IMR-90 (cell line): ENCODE results near the gene KAT6B. TPM values are rescaled to one million over a fixed set of nuclear protein-coding genes. Genes with fewer than 3 reads are reported as not detected.

Experiments used
- ATAC-seq: fragments of 200-7000 bp; cut with Tn5 transposase; 2 replicates; pipeline ENCODE4 v1.9.1; 2020; ENCODE audit warnings: low read depth, mild to moderate bottlenecking, moderate library complexity
- BruUV-seq: library from RNA; stranded (reverse); fragments of 400-500 nt; replicated peaks from 2 replicates; lab custom pipeline; 2021; lab: Mats Ljungman, UMichigan
- CTCF ChIA-PET: fragments of 300-600 bp; formaldehyde crosslinking; extraction: SDS; loops from one replicate; lab custom pipeline; 2021; ENCODE audit warnings: antibody characterized with exemption; lab: Yijun Ruan, JAX
- POLR2A ChIA-PET: fragments of 300-600 bp; sonication (Branson Sonifier 250); formaldehyde crosslinking; loops from one replicate; lab custom pipeline; 2022; ENCODE audit warnings: antibody characterized with exemption; ENCODE audit not compliant: unreplicated experiment; lab: Charles Lee
- DNase-seq: peaks from one replicate; pipeline ENCODE4 v3.0.0; 2013
- H2AFZ ChIP-seq: replicated peaks from 2 replicates; pipeline ENCODE3; 2013; ENCODE audit warnings: low read length, mild to moderate bottlenecking; ENCODE audit not compliant: poor library complexity
- H2AK5ac ChIP-seq: 2 replicates; pipeline ENCODE4 v1.6.1; 2013; ENCODE audit warnings: low read depth, low read length, inconsistent platforms
- H2AK9ac ChIP-seq: replicated peaks from 2 replicates; pipeline ENCODE3; 2013; ENCODE audit warnings: mild to moderate bottlenecking, low read depth, low read length, moderate library complexity; ENCODE audit not compliant: poor library complexity
- H2BK120ac ChIP-seq: 2 replicates; pipeline ENCODE4 v1.6.1; 2013; ENCODE audit warnings: low read depth, low read length, inconsistent platforms
- H2BK15ac ChIP-seq: 3 replicates; pipeline ENCODE4 v1.6.1; 2013; ENCODE audit warnings: low read depth, low read length, inconsistent platforms
- H2BK20ac ChIP-seq: 2 replicates; pipeline ENCODE4 v1.6.1; 2013; ENCODE audit warnings: low read depth, mild to moderate bottlenecking, inconsistent platforms, low read length, moderate library complexity
- H2BK5ac ChIP-seq: 2 replicates; pipeline ENCODE4 v1.6.1; 2013; ENCODE audit warnings: mild to moderate bottlenecking, low read depth, low read length, inconsistent platforms; ENCODE audit not compliant: poor library complexity, severe bottlenecking
- H3K14ac ChIP-seq: replicated peaks from 2 replicates; pipeline ENCODE4 v1.6.1; 2013; ENCODE audit warnings: low read depth, low read length, inconsistent platforms
- H3K18ac ChIP-seq: 2 replicates; pipeline ENCODE4 v1.6.1; 2013; ENCODE audit warnings: low read depth, low read length, control low read depth
- H3K23ac ChIP-seq: 2 replicates; pipeline ENCODE4 v1.6.1; 2013; ENCODE audit warnings: low read depth, low read length, inconsistent platforms
- H3K27ac ChIP-seq: 2 replicates; pipeline ENCODE4 v1.5.1; 2013; ENCODE audit warnings: mild to moderate bottlenecking, control low read depth, low read length; ENCODE audit not compliant: insufficient read depth
- H3K27me3 ChIP-seq: 2 replicates; pipeline ENCODE4 v1.6.1; 2013; ENCODE audit warnings: low read length; ENCODE audit not compliant: control insufficient read depth, insufficient read depth
- H3K36me3 ChIP-seq: 2 replicates; pipeline ENCODE4 v1.6.1; 2013; ENCODE audit warnings: low read length, mixed read lengths; ENCODE audit not compliant: control insufficient read depth, insufficient read depth
- H3K4ac ChIP-seq: 2 replicates; pipeline ENCODE4 v1.6.1; 2013; ENCODE audit warnings: low read depth, low read length, inconsistent platforms
- H3K4me1 ChIP-seq: 2 replicates; pipeline ENCODE4 v1.6.1; 2013; ENCODE audit warnings: low read length, mixed read lengths; ENCODE audit not compliant: control insufficient read depth, insufficient read depth
- H3K4me2 ChIP-seq: 2 replicates; pipeline ENCODE4 v1.6.1; 2013; ENCODE audit warnings: low read depth, mild to moderate bottlenecking, control low read depth, low read length, moderate library complexity
- H3K4me3 ChIP-seq: 2 replicates; pipeline ENCODE4 v1.5.1; 2013; ENCODE audit warnings: low read depth, mild to moderate bottlenecking, control low read depth, low read length, moderate library complexity; ENCODE audit not compliant: insufficient read depth
- H3K56ac ChIP-seq: 2 replicates; pipeline ENCODE4 v1.6.1; 2013; ENCODE audit warnings: low read length, inconsistent platforms; ENCODE audit not compliant: insufficient read depth; ENCODE audit errors: extremely low read depth
- H3K79me1 ChIP-seq, 2 experiments: 2 replicates each; pipeline ENCODE4 v1.6.1; 2013; ENCODE audit warnings: low read length in 2 of 2, inconsistent platforms in 1 of 2, low read depth in 1 of 2
- H3K9ac ChIP-seq: 2 replicates; pipeline ENCODE4 v1.6.1; 2013; ENCODE audit warnings: low read depth, low read length, control low read depth
- H3K9me1 ChIP-seq: 2 replicates; pipeline ENCODE4 v1.6.1; 2013; ENCODE audit warnings: low read length, inconsistent platforms; ENCODE audit not compliant: insufficient read depth
- H3K9me3 ChIP-seq: 2 replicates; pipeline ENCODE4 v1.6.1; 2013; ENCODE audit warnings: low read length; ENCODE audit not compliant: control insufficient read depth, insufficient read depth
- H4K20me1 ChIP-seq: 2 replicates; pipeline ENCODE4 v1.6.1; 2013; ENCODE audit warnings: low read length, inconsistent platforms; ENCODE audit not compliant: insufficient read depth
- H4K5ac ChIP-seq: 2 replicates; pipeline ENCODE4 v1.6.1; 2013; ENCODE audit warnings: mild to moderate bottlenecking, low read depth, low read length, control low read depth
- H4K8ac ChIP-seq, 2 experiments: 2 replicates each; pipeline ENCODE4 v1.6.1; 2013; ENCODE audit warnings: low read depth in 2 of 2, low read length in 2 of 2, control low read depth in 1 of 2, inconsistent platforms in 1 of 2
- H4K91ac ChIP-seq: 2 replicates; pipeline ENCODE4 v1.6.1; 2013; ENCODE audit warnings: low read depth, low read length, inconsistent platforms; ENCODE audit not compliant: insufficient read depth
- BHLHE40 ChIP-seq: fragments of 150-350 bp; IDR thresholded peaks from 2 replicates; pipeline ENCODE4 v1.6.1; 2016; ENCODE audit warnings: mild to moderate bottlenecking, low read depth, low read length
- CEBPB ChIP-seq: IDR thresholded peaks from 2 replicates; pipeline ENCODE4 v1.6.1; 2012; ENCODE audit warnings: low read depth, low read length, improper control_type of control experiment
- CHD1 ChIP-seq: IDR thresholded peaks from 2 replicates; pipeline ENCODE4 v1.6.1; 2012; ENCODE audit warnings: low read depth, low read length, improper control_type of control experiment
- FOS ChIP-seq: fragments of 150-350 bp; IDR thresholded peaks from 2 replicates; pipeline ENCODE4 v1.6.1; 2016; ENCODE audit warnings: low read depth, low read length
- MAFK ChIP-seq: IDR thresholded peaks from 2 replicates; pipeline ENCODE4 v1.6.1; 2012; ENCODE audit warnings: low read depth, low read length, improper control_type of control experiment
- MAZ ChIP-seq: IDR thresholded peaks from 2 replicates; pipeline ENCODE4 v1.6.1; 2012; ENCODE audit warnings: low read depth, mild to moderate bottlenecking, low read length, improper control_type of control experiment, moderate library complexity, borderline replicate concordance
- NFE2L2 ChIP-seq: fragments of 150-350 bp; IDR thresholded peaks from 2 replicates; pipeline ENCODE4 v1.6.1; 2016; ENCODE audit warnings: low read depth, mild to moderate bottlenecking, low read length
- POLR2A ChIP-seq: IDR thresholded peaks from 2 replicates; pipeline ENCODE4 v1.6.1; 2012; ENCODE audit warnings: mild to moderate bottlenecking, low read depth, low read length
- RAD21 ChIP-seq: IDR thresholded peaks from 2 replicates; pipeline ENCODE4 v1.6.1; 2012; ENCODE audit warnings: low read length, improper control_type of control experiment
- RCOR1 ChIP-seq: IDR thresholded peaks from 2 replicates; pipeline ENCODE4 v1.6.1; 2012; ENCODE audit warnings: mild to moderate bottlenecking, low read length, improper control_type of control experiment; ENCODE audit not compliant: insufficient replicate concordance
- RFX5 ChIP-seq: IDR thresholded peaks from 2 replicates; pipeline ENCODE4 v1.8.0; 2012; ENCODE audit warnings: low read depth, mild to moderate bottlenecking, low read length, moderate library complexity
- SMC3 ChIP-seq: fragments of 150-350 bp; IDR thresholded peaks from 2 replicates; pipeline ENCODE4 v1.6.1; 2016; ENCODE audit warnings: low read depth, mild to moderate bottlenecking, antibody characterized with exemption, low read length, moderate library complexity
- WGBS, 2 experiments: methylation state at CpG; one replicate each; pipeline versions ENCODE4 v1.1.5 to v1.1.7; 2013; ENCODE audit warnings: missing lambda C conversion rate in 2 of 2; ENCODE audit not compliant: insufficient read length in 1 of 2; ENCODE audit errors: extremely low coverage in 2 of 2; 5-methylcytosine and 5-hydroxymethylcytosine counted together
- dilution Hi-C: fragments of 300-500 bp; cut with HindIII; formaldehyde crosslinking; loops from one replicate; pipeline ENCODE4 v1.14.3; 2018; ENCODE audit warnings: low sequenced_read_pairs; ENCODE audit not compliant: unreplicated experiment
- in situ Hi-C: fragments of 300-500 bp; cut with MboI; formaldehyde crosslinking; loops from 3 replicates; pipeline ENCODE4 v1.14.3; 2019; ENCODE audit warnings: low sequenced_read_pairs, inconsistent platforms, mixed read lengths
- intact Hi-C: fragments of 100-400 bp; cut with micrococcal nuclease; formaldehyde crosslinking; loops from 2 replicates; pipeline ENCODE4 v1.10.0; 2022
- polyA plus RNA-seq, 3 experiments: library from polyadenylated mRNA; depleted of rRNA; stranded (reverse); fragments of >200 nt; gene quantifications; 2 replicates each; pipeline ENCODE4 v1.2.3, GENCODE V29; 2012; ENCODE audit warnings: low replicate concordance in 1 of 3
- total RNA-seq: library from RNA; depleted of rRNA; stranded (reverse); fragments of >200 nt; gene quantifications from 2 replicates; pipeline ENCODE4 v1.2.3, GENCODE V29; 2012
- TF ChIP-seq, protein P1 (sequence below): conservative IDR thresholded peaks from 2 replicates; pipeline ENCODE4 v1.5.1; 2012; ENCODE audit warnings: mild to moderate bottlenecking, low read depth, low read length, improper control_type of control experiment
- TF ChIP-seq, protein P2 (sequence below): fragments of 150-350 bp; IDR thresholded peaks from 2 replicates; pipeline ENCODE4 v1.6.1; 2017; ENCODE audit warnings: mild to moderate bottlenecking, antibody characterized with exemption, low read length, low read depth

The KAT6B gene
- total and polyA plus RNA-seq, 2 of the 4 experiments (the other 2 are of a cell fraction), result 8.8 to 28.1 TPM

DNA sequence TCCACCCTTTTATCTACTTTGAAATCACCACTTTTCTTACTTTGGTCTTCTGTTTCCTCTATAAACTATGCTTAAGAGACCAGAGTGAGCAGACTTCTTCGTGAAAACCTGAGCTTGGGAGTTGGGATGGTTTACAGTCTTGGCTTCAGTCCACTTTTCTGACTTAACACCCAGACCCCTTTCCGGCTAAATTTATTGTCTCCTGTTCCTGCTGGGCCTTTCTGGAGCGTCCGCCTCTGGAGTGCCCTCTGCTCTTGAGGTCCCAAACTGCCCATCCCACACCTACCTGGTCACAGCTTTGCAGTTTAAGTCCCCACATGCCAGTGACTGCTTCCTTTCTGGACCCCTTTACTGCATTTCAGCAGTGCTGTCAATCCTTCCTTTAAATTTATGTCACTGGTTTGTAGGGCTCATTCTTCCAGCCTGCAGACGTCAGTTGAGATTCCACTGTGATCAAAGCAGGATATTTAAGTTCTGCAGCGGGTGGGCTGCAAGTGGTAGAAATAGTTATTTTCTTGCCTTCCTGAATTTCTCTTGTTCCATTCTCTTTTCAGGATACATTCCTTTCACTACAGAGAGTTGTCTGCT is 80.3 kb downstream of the KAT6B start:
- H3K79me1 ChIP-seq, result peaks cover 46 to 72% of the 10 kb centered on the region in 2 experiments
- H3K27ac ChIP-seq, result no peak overlapping the region
- no peak overlapping the region for H2BK120ac ChIP-seq
- intact Hi-C loops, result no loop called here
- ATAC-seq (no peak), DNase-seq (no peak)
- H3K9me3 ChIP-seq, result no peaks in the 10 kb centered on the region
- H3K36me3 ChIP-seq, result no peaks in the 10 kb centered on the region
- dilution Hi-C loops, result no loop called here
- POLR2A ChIA-PET, result no interaction called here
- no peak overlapping the region for H2BK5ac ChIP-seq
- H3K4ac ChIP-seq, result no peak overlapping the region
- no TSS peak for BruUV-seq
- no peak overlapping the region for H2BK15ac ChIP-seq
- H2AK5ac ChIP-seq, result no peak overlapping the region
- no peak overlapping the region for H4K8ac ChIP-seq
- no peak overlapping the region for H2AFZ ChIP-seq
- no peak overlapping the region for H2AK9ac ChIP-seq
- in situ Hi-C loops, result no loop called here
- H3K56ac ChIP-seq, result no peak overlapping the region
- no peak overlapping the region for H4K5ac ChIP-seq
- H3K4me1 ChIP-seq, result peaks cover 18% of the 10 kb centered on the region
- CTCF ChIA-PET, result no interaction called here
- H3K23ac ChIP-seq, result no peak overlapping the region
- no peak overlapping the region for H3K18ac ChIP-seq
- no peak overlapping the region for H4K91ac ChIP-seq
- no CpG with 5 or more reads among the region's 6 CpGs for WGBS, 2 experiments
- no peak overlapping the region for H3K4me3 ChIP-seq
- no peak for TF ChIP-seq RAD21
- TF ChIP-seq BHLHE40, result no peak
- no peak for TF ChIP-seq RFX5
- TF ChIP-seq POLR2A, result no peak
- no peak for TF ChIP-seq FOS
- no peak for TF ChIP-seq MAFK
- TF ChIP-seq CEBPB, result no peak
- TF ChIP-seq, protein P1, sequence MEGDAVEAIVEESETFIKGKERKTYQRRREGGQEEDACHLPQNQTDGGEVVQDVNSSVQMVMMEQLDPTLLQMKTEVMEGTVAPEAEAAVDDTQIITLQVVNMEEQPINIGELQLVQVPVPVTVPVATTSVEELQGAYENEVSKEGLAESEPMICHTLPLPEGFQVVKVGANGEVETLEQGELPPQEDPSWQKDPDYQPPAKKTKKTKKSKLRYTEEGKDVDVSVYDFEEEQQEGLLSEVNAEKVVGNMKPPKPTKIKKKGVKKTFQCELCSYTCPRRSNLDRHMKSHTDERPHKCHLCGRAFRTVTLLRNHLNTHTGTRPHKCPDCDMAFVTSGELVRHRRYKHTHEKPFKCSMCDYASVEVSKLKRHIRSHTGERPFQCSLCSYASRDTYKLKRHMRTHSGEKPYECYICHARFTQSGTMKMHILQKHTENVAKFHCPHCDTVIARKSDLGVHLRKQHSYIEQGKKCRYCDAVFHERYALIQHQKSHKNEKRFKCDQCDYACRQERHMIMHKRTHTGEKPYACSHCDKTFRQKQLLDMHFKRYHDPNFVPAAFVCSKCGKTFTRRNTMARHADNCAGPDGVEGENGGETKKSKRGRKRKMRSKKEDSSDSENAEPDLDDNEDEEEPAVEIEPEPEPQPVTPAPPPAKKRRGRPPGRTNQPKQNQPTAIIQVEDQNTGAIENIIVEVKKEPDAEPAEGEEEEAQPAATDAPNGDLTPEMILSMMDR, result no peak
- TF ChIP-seq, protein P2, sequence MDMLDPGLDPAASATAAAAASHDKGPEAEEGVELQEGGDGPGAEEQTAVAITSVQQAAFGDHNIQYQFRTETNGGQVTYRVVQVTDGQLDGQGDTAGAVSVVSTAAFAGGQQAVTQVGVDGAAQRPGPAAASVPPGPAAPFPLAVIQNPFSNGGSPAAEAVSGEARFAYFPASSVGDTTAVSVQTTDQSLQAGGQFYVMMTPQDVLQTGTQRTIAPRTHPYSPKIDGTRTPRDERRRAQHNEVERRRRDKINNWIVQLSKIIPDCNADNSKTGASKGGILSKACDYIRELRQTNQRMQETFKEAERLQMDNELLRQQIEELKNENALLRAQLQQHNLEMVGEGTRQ, result no peak
- no peak for TF ChIP-seq RCOR1
- no peak for TF ChIP-seq NFE2L2
- TF ChIP-seq CHD1, result no peak
- no peak for TF ChIP-seq SMC3
- TF ChIP-seq MAZ, result no peak
- no peak overlapping the region for H2BK20ac ChIP-seq
- no peak overlapping the region for H3K14ac ChIP-seq
- H3K27me3 ChIP-seq, result no peaks in the 10 kb centered on the region
- peaks cover 19% of the 10 kb centered on the region; the same call in 1 of the 2 replicates for H4K20me1 ChIP-seq
- no peak overlapping the region for H3K4me2 ChIP-seq
- no peak overlapping the region for H3K9ac ChIP-seq
- H3K9me1 ChIP-seq, result peaks cover 14% of the 10 kb centered on the region
